DOHH2 (cell line): ENCODE results near the gene SPDYE17.
"Not testable (repeated sequence)": the region's sequence is repeated elsewhere in the genome, so short reads cannot be mapped to it uniquely, and the experiment has no call there.

Source experiments
- H3F3A ChIP-seq: fragments of 200-600 bp; sonication (generic), shearing (Covaris generic); 2 replicates; pipeline ENCODE4 v1.6.0; 2016; ENCODE audit warnings: antibody characterized with exemption, mild to moderate bottlenecking; ENCODE audit not compliant: control insufficient read depth, insufficient read depth
- H3K27ac ChIP-seq: fragments of 200-600 bp; sonication (generic); 2 replicates; pipeline ENCODE4 v1.5.1; 2014; ENCODE audit warnings: low read depth, mild to moderate bottlenecking, low read length, moderate library complexity
- H3K27me3 ChIP-seq: fragments of 200-600 bp; sonication (generic); 2 replicates; pipeline ENCODE4 v1.6.1; 2014; ENCODE audit warnings: mild to moderate bottlenecking, low read length, mixed read lengths; ENCODE audit not compliant: control insufficient read depth
- H3K36me3 ChIP-seq: fragments of 200-600 bp; sonication (generic); 2 replicates; pipeline ENCODE4 v1.6.1; 2014; ENCODE audit warnings: mild to moderate bottlenecking, low read length, moderate library complexity, mixed read lengths; ENCODE audit not compliant: control insufficient read depth
- H3K4me1 ChIP-seq: fragments of 200-600 bp; sonication (generic); 2 replicates; pipeline ENCODE4 v1.6.1; 2014; ENCODE audit warnings: mild to moderate bottlenecking, low read length, mixed read lengths; ENCODE audit not compliant: control insufficient read depth
- H3K4me2 ChIP-seq: fragments of 200-600 bp; sonication (generic); 2 replicates; pipeline ENCODE4 v1.6.0; 2014; ENCODE audit warnings: mild to moderate bottlenecking, low read length, moderate library complexity
- H3K4me3 ChIP-seq: fragments of 200-600 bp; sonication (generic); 2 replicates; pipeline ENCODE4 v1.5.1; 2014; ENCODE audit warnings: mild to moderate bottlenecking, low read length, mixed read lengths
- H3K79me2 ChIP-seq: fragments of 200-600 bp; sonication (generic); 2 replicates; pipeline ENCODE4 v1.6.1; 2014; ENCODE audit warnings: mild to moderate bottlenecking, low read length, mixed read lengths; ENCODE audit not compliant: control insufficient read depth
- H3K9me2 ChIP-seq: fragments of 200-600 bp; sonication (generic); replicated peaks from 2 replicates; pipeline ENCODE4 v1.6.1; 2014; ENCODE audit warnings: mild to moderate bottlenecking, low read length, mixed read lengths; ENCODE audit not compliant: control insufficient read depth
- H3K9me3 ChIP-seq: fragments of 200-600 bp; sonication (generic); 2 replicates; pipeline ENCODE4 v1.6.1; 2014; ENCODE audit warnings: antibody characterized with exemption, low read length, mixed read lengths; ENCODE audit not compliant: control insufficient read depth, insufficient read depth
- H4K20me1 ChIP-seq: fragments of 200-600 bp; sonication (generic); 2 replicates; pipeline ENCODE4 v1.6.0; 2014; ENCODE audit warnings: low read depth, mild to moderate bottlenecking, antibody characterized with exemption, low read length, moderate library complexity; ENCODE audit not compliant: control insufficient read depth, insufficient read depth

SPDYE17 gene

DNA sequence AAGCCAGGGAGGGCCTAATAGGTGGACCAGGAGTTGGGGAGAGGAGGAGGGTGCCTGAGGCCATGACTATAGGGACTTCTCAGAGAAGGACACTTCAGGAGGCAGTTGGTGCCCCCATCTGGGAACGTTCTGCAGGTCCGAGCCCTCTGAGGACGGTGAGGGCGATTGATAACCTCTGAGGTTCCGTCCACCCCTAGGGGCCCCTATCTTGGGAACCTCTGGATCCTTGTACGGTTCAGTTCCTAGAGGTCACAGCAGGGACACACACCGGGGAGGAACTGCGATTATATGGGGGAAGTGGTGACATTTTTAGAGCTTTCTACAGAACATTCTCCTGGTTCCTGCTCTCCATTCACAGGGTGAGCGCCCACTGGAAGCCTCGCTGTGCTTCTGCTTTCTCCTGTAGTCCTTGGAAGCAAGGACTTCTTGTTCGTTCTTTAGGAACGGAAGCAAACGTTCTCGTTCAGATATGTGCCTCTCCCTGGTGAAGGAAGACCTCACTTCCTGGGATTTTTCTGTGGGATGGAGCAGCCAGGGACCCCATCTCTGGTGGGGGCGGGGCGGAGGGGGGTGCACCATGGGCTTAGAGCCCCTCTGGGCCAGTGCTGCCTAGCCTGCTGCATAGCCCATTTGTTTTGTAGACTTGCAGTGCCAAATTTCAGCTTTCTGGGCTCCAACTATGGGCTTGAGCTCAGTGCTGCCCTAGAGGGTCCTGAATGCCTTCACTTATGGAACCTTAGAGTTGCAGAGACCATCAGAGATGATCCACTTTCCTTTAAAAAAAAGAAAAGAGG, 46.0 kb downstream of the SPDYE17 start:
- H3K4me2 ChIP-seq, H3K4me3 ChIP-seq, H3K27me3 ChIP-seq, H3K4me1 ChIP-seq, H3K36me3 ChIP-seq, H3K9me3 ChIP-seq, H3K9me2 ChIP-seq, H3F3A ChIP-seq, H3K79me2 ChIP-seq, H3K27ac ChIP-seq, H4K20me1 ChIP-seq: not testable (repeated sequence)

DNA sequence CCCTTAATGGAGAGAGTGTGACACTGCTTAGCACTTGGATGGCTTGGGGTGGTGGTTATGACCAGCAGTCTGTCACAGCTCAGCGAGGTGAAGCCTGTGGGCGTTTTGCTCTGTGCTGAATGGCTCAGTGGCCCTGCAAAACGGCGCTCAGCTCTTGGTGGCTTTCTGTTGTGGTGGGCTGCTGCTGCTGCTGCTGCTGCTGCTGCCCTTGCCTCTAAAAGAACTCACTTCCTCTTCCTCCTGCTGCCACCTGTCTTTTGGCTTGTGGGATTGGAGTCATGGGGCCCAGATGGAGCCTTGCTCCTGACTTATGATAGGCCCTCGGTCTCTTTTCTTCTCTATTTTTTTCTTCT, 47.4 kb downstream of the SPDYE17 start:
- not testable (repeated sequence) for H3K79me2 ChIP-seq, H3K4me3 ChIP-seq, H3F3A ChIP-seq, H3K4me1 ChIP-seq, H3K9me2 ChIP-seq, H3K9me3 ChIP-seq, H3K27ac ChIP-seq, H3K4me2 ChIP-seq, H4K20me1 ChIP-seq, H3K27me3 ChIP-seq, H3K36me3 ChIP-seq

DNA sequence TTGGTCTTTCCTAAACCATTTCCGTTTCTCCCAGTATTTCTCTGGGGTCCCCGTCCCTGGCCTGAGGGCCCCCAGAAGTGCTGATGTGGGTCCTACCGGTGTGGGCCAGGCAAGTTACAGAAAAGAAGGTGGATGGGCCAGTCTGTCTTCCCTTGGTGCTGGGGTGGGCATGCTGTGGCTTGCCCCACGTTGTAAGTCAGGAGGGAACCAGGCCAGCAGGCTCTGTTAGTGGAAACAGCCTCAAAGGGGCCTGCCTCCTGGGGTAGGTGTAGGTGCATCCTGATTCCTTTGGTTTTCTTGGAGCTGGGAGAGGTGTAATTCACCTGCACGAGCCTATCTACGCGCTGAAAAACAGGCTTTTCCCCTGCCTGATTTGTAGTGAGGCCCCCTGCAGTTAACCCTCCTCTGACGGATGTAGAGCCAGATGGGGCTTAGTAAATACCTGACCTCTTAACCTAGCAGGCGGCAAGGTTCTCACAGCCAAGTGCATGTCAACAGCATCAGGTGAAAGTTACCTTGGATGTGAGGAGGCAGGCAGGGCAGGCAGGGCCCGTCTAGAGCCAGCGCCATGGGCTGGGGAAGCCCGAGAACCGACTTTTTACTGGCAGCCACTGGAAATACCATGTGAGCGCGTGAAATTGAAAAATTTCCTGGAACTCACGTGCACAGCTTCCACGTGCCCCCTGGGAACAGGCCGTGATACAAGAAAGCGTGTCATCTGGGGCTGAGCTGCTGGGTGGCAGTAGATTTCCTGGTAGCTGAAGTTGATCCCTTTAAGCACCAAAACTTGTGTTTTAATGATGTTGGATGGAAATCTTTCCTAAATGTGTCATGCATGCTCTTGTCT, 48.0 kb downstream of the SPDYE17 start:
- H4K20me1 ChIP-seq, H3K9me3 ChIP-seq, H3K4me1 ChIP-seq, H3K36me3 ChIP-seq, H3K9me2 ChIP-seq, H3K27me3 ChIP-seq, H3K4me3 ChIP-seq, H3F3A ChIP-seq, H3K79me2 ChIP-seq: not testable (repeated sequence)
- peak overlapping the region; percentile 34; the same call in 1 of the 2 replicates for H3K27ac ChIP-seq
- H3K4me2 ChIP-seq, result peak overlapping the region; percentile 41

DNA sequence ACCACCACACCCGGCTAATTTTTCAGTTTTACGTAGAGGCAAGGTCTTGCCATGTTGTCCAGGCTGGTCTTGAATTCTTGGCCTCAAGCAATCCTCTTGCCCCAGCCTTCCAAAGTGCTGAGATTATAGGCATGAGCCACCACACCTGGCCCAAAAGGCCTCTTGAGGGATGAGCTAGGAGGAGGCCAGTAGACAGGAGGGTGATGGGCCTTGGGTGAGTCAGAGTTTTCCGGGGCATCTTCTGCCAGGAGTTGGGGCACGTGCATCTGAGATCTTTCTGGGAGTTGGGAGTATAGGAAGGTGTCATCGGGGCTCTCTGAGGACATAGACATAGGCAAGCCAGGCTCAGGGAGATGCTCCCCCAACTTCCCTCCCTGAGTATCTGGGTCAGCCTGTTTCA, 48.8 kb downstream of the SPDYE17 start:
- not testable (repeated sequence) for H3K4me3 ChIP-seq, H3K79me2 ChIP-seq, H3K9me2 ChIP-seq, H3K4me1 ChIP-seq, H3K27ac ChIP-seq, H3K36me3 ChIP-seq, H4K20me1 ChIP-seq, H3K4me2 ChIP-seq, H3K9me3 ChIP-seq, H3F3A ChIP-seq, H3K27me3 ChIP-seq

DNA sequence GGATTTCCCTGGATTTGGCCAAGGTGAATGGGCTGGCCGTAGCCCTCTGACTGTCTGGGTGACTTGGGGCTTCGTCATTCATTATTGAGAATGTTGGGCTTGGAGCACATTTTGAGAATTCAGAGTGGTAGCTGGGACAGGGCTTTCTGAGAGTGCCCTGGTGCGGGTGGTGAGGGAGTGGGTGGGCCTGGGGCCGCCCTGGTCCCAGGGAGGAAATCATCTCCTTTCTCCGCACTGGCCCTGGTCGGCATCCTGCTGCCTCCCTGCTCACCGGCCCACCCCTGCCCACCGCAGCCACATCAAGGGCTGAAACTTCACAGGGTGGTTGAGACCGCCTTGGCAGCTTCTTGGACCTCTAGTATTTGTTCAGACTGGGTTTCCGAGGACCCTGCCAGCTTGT, 49.7 kb downstream of the SPDYE17 start:
- not testable (repeated sequence) for H3K79me2 ChIP-seq, H3K9me3 ChIP-seq, H4K20me1 ChIP-seq, H3K27ac ChIP-seq, H3F3A ChIP-seq, H3K9me2 ChIP-seq, H3K27me3 ChIP-seq, H3K4me2 ChIP-seq, H3K36me3 ChIP-seq, H3K4me3 ChIP-seq, H3K4me1 ChIP-seq

DNA sequence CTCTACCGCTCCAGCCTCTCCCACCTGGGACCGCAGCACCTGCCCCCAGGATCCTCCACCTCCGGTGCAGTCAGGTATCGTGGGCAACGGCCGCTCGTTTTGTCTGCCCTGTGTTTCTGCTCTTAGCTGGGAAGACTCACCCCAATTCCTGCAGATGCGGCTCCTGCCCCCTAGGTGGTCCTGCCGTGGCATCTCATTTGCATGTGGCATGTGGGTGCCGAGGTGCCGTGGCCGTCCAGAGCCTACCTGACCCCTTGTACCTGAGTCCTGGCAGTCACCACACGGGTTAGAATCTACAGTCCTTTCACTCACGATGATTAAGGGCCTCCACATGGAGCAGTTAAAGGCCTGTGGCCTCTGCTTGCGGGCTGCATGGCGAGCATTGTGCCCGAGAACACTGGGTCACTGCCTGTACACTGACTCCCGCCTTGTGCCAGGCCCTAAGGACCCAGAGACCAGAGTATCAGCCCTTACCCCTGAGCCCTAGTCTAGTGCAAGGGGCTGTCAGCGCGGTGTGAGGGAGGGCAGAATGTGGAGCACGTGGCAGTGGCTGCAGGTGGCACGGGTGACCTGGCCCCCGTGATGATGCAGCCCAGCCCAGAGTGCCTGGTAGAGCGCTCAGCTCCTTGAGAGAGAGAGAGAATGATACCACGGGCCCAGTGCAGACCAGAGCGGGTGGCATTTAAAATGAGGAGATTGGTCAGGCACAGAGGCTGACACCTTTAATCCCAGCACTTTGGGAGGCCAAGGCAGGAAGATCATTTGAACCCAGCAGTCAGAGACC, 50.8 kb downstream of the SPDYE17 start:
- H3K9me2 ChIP-seq, H3K4me2 ChIP-seq, H3F3A ChIP-seq, H3K79me2 ChIP-seq, H3K4me3 ChIP-seq, H3K36me3 ChIP-seq, H3K27ac ChIP-seq, H3K27me3 ChIP-seq, H3K9me3 ChIP-seq, H4K20me1 ChIP-seq, H3K4me1 ChIP-seq: not testable (repeated sequence)

DNA sequence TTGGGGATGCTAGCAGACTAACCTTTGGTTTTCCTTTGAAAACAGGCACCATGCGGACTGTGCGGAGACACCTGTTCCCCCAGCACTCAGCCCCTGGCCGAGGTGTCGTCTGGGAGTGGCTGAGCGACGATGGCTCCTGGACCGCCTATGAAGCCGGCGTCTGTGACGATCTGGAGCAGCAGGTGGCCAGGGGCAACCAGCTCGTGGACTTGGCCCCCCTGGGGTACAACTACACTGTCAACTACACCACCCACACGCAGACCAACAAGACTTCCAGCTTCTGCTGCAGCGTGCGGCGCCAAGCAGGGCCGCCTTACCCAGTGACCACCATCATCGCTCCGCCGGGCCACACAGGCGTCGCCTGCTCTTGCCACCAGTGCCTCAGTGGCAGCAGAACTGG, 51.6 kb downstream of the SPDYE17 start:
- not testable (repeated sequence) for H4K20me1 ChIP-seq, H3K9me3 ChIP-seq, H3K9me2 ChIP-seq, H3K36me3 ChIP-seq, H3K4me2 ChIP-seq, H3K4me1 ChIP-seq, H3K79me2 ChIP-seq, H3F3A ChIP-seq, H3K4me3 ChIP-seq, H3K27me3 ChIP-seq, H3K27ac ChIP-seq
